MM.1S (cell line): Measurements from ENCODE around the gene PCDHA5.
"Not testable (repeated sequence)": the region's sequence is repeated elsewhere in the genome, so short reads cannot be mapped to it uniquely, and the experiment has no call there.

Source experiments
- DNase-seq: peaks from one replicate; pipeline ENCODE4 v3.0.0-alpha.2; 2015
- H2AFZ ChIP-seq: fragments of 300-600 bp; sonication (generic); 2 replicates; pipeline ENCODE4 v1.6.0; 2016; ENCODE audit warnings: antibody characterized with exemption, low read length
- H3F3A ChIP-seq: fragments of 300-600 bp; sonication (generic); 2 replicates; pipeline ENCODE4 v1.6.1; 2016; ENCODE audit warnings: mild to moderate bottlenecking, antibody characterized with exemption, low read length, moderate library complexity, mixed read lengths; ENCODE audit not compliant: insufficient read depth
- H3K27ac ChIP-seq: fragments of 300-600 bp; sonication (generic); 2 replicates; pipeline ENCODE4 v1.5.1; 2016; ENCODE audit warnings: mild to moderate bottlenecking, low read length
- H3K27me3 ChIP-seq: fragments of 300-600 bp; sonication (generic); replicated peaks from 2 replicates; pipeline ENCODE4 v1.6.0; 2016; ENCODE audit warnings: low read length; ENCODE audit not compliant: insufficient read depth
- H3K36me3 ChIP-seq: fragments of 300-600 bp; sonication (generic); replicated peaks from 2 replicates; pipeline ENCODE4 v1.6.1; 2016; ENCODE audit warnings: mild to moderate bottlenecking, low read length, mixed read lengths; ENCODE audit not compliant: insufficient read depth
- H3K4me1 ChIP-seq: fragments of 300-600 bp; sonication (generic); 2 replicates; pipeline ENCODE4 v1.6.1; 2016; ENCODE audit warnings: low read length, mixed read lengths
- H3K4me2 ChIP-seq: fragments of 300-600 bp; sonication (generic); 2 replicates; pipeline ENCODE4 v1.6.0; 2016; ENCODE audit warnings: low read depth, low read length
- H3K4me3 ChIP-seq: fragments of 300-600 bp; sonication (generic); 2 replicates; pipeline ENCODE4 v1.5.1; 2016; ENCODE audit warnings: low read length, mixed read lengths
- H3K79me2 ChIP-seq: fragments of 300-600 bp; sonication (generic); 2 replicates; pipeline ENCODE4 v1.6.1; 2016; ENCODE audit warnings: mixed run types, low read length, mixed read lengths
- H3K9ac ChIP-seq: fragments of 300-600 bp; sonication (generic); 2 replicates; pipeline ENCODE4 v1.6.1; 2016; ENCODE audit warnings: low read length, mixed read lengths
- H3K9me2 ChIP-seq: fragments of 300-600 bp; sonication (generic); replicated peaks from 2 replicates; pipeline ENCODE4 v1.6.1; 2016; ENCODE audit warnings: mild to moderate bottlenecking, low read length, mixed read lengths; ENCODE audit not compliant: insufficient read depth
- H3K9me3 ChIP-seq: fragments of 300-600 bp; sonication (generic); replicated peaks from 2 replicates; pipeline ENCODE4 v1.6.1; 2016; ENCODE audit warnings: mild to moderate bottlenecking, low read length, mixed read lengths; ENCODE audit not compliant: insufficient read depth
- H4K20me1 ChIP-seq: fragments of 300-600 bp; sonication (generic); 2 replicates; pipeline ENCODE4 v1.6.1; 2016; ENCODE audit warnings: mild to moderate bottlenecking, low read length, moderate library complexity, mixed read lengths; ENCODE audit not compliant: insufficient read depth
- CTCF ChIP-seq: fragments of 300-600 bp; sonication (generic); IDR thresholded peaks from 2 replicates; pipeline ENCODE4 v1.5.1; 2016; ENCODE audit warnings: antibody characterized with exemption, low read length, mixed read lengths
- EZH2 ChIP-seq: fragments of 300-600 bp; sonication (generic); optimal IDR thresholded peaks from 2 replicates; pipeline ENCODE3; 2017; ENCODE audit warnings: low read depth, mild to moderate bottlenecking, antibody characterized with exemption, low read length, mixed read lengths
- EZH2phosphoT487 ChIP-seq: fragments of 300-600 bp; sonication (generic); IDR thresholded peaks from 2 replicates; pipeline ENCODE4 v1.6.1; 2018; ENCODE audit warnings: antibody characterized with exemption, low read length

PCDHA5 gene

GRCh38 chr5:140821375-140822280, at the start of gene PCDHA5:
PCDHA5 (plus strand) TSS chr5:140821613.
- no peaks in the 10 kb centered on the region for H3K9me3 ChIP-seq
- no peaks in the 10 kb centered on the region for H3F3A ChIP-seq
- no peaks in the 10 kb centered on the region for H3K4me1 ChIP-seq
- no peak within 1 kb of the TSS for H3K27ac ChIP-seq
- H3K79me2 ChIP-seq: no peaks in the 10 kb centered on the region
- H3K9me2 ChIP-seq: no peaks in the 10 kb centered on the region
- no peaks in the 10 kb centered on the region for H4K20me1 ChIP-seq
- no peak within 1 kb of the TSS for H2AFZ ChIP-seq
- no peak within 1 kb of the TSS for H3K9ac ChIP-seq
- no peaks in the 10 kb centered on the region for H3K36me3 ChIP-seq
- no peak within 1 kb of the TSS for H3K4me2 ChIP-seq
- TF ChIP-seq EZH2 (no peak), CTCF (peak; percentile 42), EZH2phosphoT487 (no peak)
- H3K4me3 ChIP-seq: no peak within 1 kb of the TSS
- DNase-seq: no peak
- no peaks in the 10 kb centered on the region for H3K27me3 ChIP-seq

DNA sequence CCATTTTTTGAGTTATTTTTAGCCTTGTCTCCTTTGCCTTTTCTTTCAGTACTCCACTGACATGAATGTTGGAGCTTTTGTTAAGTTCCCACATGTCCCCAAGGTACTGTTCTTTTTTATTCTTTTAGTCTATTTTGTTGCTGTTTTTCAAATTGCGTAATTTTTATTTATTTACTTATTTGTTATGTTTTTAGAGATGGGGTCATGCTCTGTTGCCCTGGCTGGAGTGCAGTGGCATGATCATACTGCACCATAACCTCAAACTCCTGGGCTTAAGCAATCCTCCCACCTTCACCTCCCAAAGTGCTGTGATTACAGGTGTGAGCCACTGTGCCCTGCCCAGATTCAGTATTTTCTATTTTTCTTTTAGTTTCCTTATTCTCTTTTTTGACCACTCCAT, 40.9 kb upstream of the PCDHA5 start:
- H3K4me1 ChIP-seq: no peaks in the 10 kb centered on the region
- no peak for DNase-seq
- no peak overlapping the region for H3K4me3 ChIP-seq
- no peaks in the 10 kb centered on the region for H3K79me2 ChIP-seq
- no peaks in the 10 kb centered on the region; the same call in 1 of the 2 replicates for H3K9me3 ChIP-seq
- no peaks in the 10 kb centered on the region for H3K27me3 ChIP-seq
- no peaks in the 10 kb centered on the region for H3F3A ChIP-seq
- H3K9ac ChIP-seq: no peak overlapping the region
- H2AFZ ChIP-seq: no peak overlapping the region
- no peaks in the 10 kb centered on the region for H3K9me2 ChIP-seq
- no peak overlapping the region for H3K27ac ChIP-seq
- TF ChIP-seq EZH2 (no peak), EZH2phosphoT487 (no peak), CTCF (no peak)
- H4K20me1 ChIP-seq: no peaks in the 10 kb centered on the region
- no peak overlapping the region for H3K4me2 ChIP-seq
- no peaks in the 10 kb centered on the region for H3K36me3 ChIP-seq

GRCh38 chr5:140785905-140786686, 35.3 kb upstream of the PCDHA5 start, which contains the start of gene PCDHA1:
PCDHA1 (plus strand) TSS chr5:140786140.
- no peak within 1 kb of the TSS for H2AFZ ChIP-seq
- no peak for TF ChIP-seq EZH2phosphoT487
- TF ChIP-seq CTCF: peak; percentile 20
- H3K4me1 ChIP-seq: no peaks in the 10 kb centered on the region

DNA sequence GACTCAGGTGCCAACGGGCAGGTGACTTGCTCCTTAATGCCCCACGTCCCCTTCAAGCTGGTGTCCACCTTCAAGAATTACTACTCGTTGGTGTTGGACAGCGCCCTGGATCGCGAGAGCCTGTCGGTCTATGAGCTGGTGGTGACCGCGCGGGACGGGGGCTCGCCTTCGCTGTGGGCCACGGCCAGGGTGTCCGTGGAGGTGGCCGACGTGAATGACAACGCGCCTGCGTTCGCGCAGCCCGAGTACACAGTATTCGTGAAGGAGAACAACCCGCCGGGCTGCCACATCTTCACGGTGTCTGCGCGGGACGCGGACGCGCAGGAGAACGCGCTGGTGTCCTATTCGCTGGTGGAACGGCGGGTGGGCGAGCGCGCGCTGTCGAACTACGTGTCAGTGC, 34.0 kb upstream of the PCDHA5 start:
- not testable (repeated sequence) for H3K4me3 ChIP-seq, H3K27me3 ChIP-seq, H3K36me3 ChIP-seq, H4K20me1 ChIP-seq, H3K79me2 ChIP-seq, H3F3A ChIP-seq, H3K4me1 ChIP-seq, H2AFZ ChIP-seq, DNase-seq, H3K27ac ChIP-seq, H3K9ac ChIP-seq, H3K9me2 ChIP-seq, H3K4me2 ChIP-seq, H3K9me3 ChIP-seq

More at GRCh38 chr5:140785905-140786686, 35.3 kb upstream of the PCDHA5 start, which contains the start of gene PCDHA1:
- H3K27me3 ChIP-seq: no peaks in the 10 kb centered on the region
- no peaks in the 10 kb centered on the region for H3K79me2 ChIP-seq
- no peaks in the 10 kb centered on the region for H3K9me2 ChIP-seq
- no peak within 1 kb of the TSS for H3K27ac ChIP-seq
- no peak within 1 kb of the TSS for H3K4me2 ChIP-seq
- no peaks in the 10 kb centered on the region for H3K36me3 ChIP-seq
- no peak for DNase-seq
- H3K9ac ChIP-seq: no peak within 1 kb of the TSS
- H3F3A ChIP-seq: no peaks in the 10 kb centered on the region
- no peaks in the 10 kb centered on the region for H4K20me1 ChIP-seq
- H3K4me3 ChIP-seq: no peak within 1 kb of the TSS
- H3K9me3 ChIP-seq: no peaks in the 10 kb centered on the region; the same call in 1 of the 2 replicates

GRCh38 chr5:140787849-140788504, 33.4 kb upstream of the PCDHA5 start:
- not testable (repeated sequence) for H3K9me2 ChIP-seq, H3K9me3 ChIP-seq, H3K27me3 ChIP-seq, H3K4me1 ChIP-seq, H3K4me3 ChIP-seq, H4K20me1 ChIP-seq, DNase-seq, H3F3A ChIP-seq, H3K27ac ChIP-seq, H2AFZ ChIP-seq, H3K4me2 ChIP-seq, H3K9ac ChIP-seq, H3K36me3 ChIP-seq, H3K79me2 ChIP-seq
